ENCODE measurements around the gene SENP5. TPM values are rescaled to one million over a fixed set of nuclear protein-coding genes. Genes with fewer than 3 reads are reported as not detected.

The SENP5 gene
- total and polyA plus RNA-seq, 9 of the 15 experiments (the other 6 are each of a cell fraction or from before 2014, with no cell fraction given): 18.3 to 59.7 (median 35.8) TPM

DNA sequence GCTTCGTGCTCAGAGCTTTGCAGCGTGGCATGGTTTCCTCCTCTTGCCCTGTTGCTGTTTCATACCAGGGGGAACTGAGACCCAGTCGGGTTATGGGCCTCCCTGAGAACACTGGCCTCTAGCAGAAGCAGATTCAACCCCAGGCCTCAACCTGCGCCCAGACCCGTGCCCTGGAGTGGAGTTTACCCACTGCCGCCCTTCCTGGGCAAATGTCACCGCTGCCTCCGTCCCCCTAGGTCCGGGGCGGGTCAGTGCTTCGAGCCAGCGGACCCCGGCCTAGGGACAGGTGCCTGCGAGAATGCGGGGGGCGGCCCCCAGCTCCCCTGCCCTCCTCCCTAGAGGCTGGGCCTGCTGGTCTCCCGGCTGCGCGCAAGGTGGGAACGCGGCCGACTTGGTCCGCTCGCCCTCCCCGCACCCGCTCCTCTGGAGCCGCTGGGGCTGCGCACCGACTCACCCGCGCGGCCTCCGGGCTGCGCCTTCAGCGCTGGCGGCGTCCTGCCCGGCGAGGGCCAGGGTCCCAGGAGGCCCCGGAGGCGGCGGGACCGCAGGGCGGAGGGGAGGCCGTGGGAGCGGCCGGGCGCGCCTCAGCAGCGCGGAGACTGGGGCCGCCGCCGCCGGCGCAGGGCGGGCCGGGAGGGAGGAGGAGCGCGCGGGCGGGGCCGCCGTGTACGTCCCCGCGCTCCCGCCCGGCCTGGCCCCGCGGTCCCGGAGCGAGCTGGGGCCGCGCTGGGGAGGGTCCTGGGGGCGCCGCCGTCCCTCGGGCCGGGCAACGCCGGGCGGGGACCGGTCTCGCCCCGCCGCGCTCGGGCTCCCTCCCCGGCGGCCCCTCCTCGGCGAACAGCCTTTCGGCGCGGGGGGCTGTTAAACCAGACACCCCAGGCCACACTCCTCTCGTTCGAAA, 100.8 kb downstream of the SENP5 start, which contains the start of gene PIGZ (continued):
- TF ChIP-seq, protein P1, sequence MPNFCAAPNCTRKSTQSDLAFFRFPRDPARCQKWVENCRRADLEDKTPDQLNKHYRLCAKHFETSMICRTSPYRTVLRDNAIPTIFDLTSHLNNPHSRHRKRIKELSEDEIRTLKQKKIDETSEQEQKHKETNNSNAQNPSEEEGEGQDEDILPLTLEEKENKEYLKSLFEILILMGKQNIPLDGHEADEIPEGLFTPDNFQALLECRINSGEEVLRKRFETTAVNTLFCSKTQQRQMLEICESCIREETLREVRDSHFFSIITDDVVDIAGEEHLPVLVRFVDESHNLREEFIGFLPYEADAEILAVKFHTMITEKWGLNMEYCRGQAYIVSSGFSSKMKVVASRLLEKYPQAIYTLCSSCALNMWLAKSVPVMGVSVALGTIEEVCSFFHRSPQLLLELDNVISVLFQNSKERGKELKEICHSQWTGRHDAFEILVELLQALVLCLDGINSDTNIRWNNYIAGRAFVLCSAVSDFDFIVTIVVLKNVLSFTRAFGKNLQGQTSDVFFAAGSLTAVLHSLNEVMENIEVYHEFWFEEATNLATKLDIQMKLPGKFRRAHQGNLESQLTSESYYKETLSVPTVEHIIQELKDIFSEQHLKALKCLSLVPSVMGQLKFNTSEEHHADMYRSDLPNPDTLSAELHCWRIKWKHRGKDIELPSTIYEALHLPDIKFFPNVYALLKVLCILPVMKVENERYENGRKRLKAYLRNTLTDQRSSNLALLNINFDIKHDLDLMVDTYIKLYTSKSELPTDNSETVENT (CRISPR knock-in tag; IDR thresholded peaks at IDR 0.05): peak; percentile 12; the same call in 1 of the 2 replicates
- no peak for TF ChIP-seq POU5F1 (IDR thresholded peaks at IDR 0.05; ENCODE audit: borderline replicate concordance, low read depth, low read length, partially characterized antibody)
- no peak for TF ChIP-seq ZNF184 (CRISPR knock-in tag; IDR thresholded peaks at IDR 0.05)
- TF ChIP-seq CHD2 (IDR thresholded peaks at IDR 0.05; ENCODE audit: low read depth, low read length): no peak
- TF ChIP-seq C11orf30 (IDR thresholded peaks at IDR 0.05; ENCODE audit: low read depth): no peak
- TF ChIP-seq, protein P2, sequence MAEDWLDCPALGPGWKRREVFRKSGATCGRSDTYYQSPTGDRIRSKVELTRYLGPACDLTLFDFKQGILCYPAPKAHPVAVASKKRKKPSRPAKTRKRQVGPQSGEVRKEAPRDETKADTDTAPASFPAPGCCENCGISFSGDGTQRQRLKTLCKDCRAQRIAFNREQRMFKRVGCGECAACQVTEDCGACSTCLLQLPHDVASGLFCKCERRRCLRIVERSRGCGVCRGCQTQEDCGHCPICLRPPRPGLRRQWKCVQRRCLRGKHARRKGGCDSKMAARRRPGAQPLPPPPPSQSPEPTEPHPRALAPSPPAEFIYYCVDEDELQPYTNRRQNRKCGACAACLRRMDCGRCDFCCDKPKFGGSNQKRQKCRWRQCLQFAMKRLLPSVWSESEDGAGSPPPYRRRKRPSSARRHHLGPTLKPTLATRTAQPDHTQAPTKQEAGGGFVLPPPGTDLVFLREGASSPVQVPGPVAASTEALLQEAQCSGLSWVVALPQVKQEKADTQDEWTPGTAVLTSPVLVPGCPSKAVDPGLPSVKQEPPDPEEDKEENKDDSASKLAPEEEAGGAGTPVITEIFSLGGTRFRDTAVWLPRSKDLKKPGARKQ (CRISPR knock-in tag; IDR thresholded peaks at IDR 0.05): no peak
- no peak for TF ChIP-seq ZBTB1 (CRISPR knock-in tag; IDR thresholded peaks at IDR 0.05; ENCODE audit: borderline replicate concordance, low read depth)
- no peak for TF ChIP-seq NCOA1 (IDR thresholded peaks at IDR 0.05; ENCODE audit: low read depth)
- TF ChIP-seq, protein P3, sequence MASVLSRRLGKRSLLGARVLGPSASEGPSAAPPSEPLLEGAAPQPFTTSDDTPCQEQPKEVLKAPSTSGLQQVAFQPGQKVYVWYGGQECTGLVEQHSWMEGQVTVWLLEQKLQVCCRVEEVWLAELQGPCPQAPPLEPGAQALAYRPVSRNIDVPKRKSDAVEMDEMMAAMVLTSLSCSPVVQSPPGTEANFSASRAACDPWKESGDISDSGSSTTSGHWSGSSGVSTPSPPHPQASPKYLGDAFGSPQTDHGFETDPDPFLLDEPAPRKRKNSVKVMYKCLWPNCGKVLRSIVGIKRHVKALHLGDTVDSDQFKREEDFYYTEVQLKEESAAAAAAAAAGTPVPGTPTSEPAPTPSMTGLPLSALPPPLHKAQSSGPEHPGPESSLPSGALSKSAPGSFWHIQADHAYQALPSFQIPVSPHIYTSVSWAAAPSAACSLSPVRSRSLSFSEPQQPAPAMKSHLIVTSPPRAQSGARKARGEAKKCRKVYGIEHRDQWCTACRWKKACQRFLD (CRISPR knock-in tag; IDR thresholded peaks at IDR 0.05): no peak

Measured in K562 (cell line).